H9 (cell line): Measurements from ENCODE around the gene SWAP70. TPM values are rescaled to one million over a fixed set of nuclear protein-coding genes. Genes with fewer than 3 reads are reported as not detected.

Source experiments
- DNase-seq: peaks from one replicate; pipeline ENCODE4 v3.0.0-alpha.2; 2017
- H2AFZ ChIP-seq: one replicate; pipeline ENCODE4 v1.6.1; 2013; ENCODE audit warnings: mild to moderate bottlenecking, low read length, control low read depth, moderate library complexity
- H2AK5ac ChIP-seq: 2 replicates; pipeline ENCODE4 v1.6.1; 2013; ENCODE audit warnings: low read length, control low read depth, mixed read lengths; ENCODE audit not compliant: insufficient read length
- H2BK120ac ChIP-seq: one replicate; pipeline ENCODE4 v1.6.1; 2013; ENCODE audit warnings: low read depth, mild to moderate bottlenecking, low read length, control low read depth, inconsistent platforms; ENCODE audit not compliant: poor library complexity, severe bottlenecking
- H2BK12ac ChIP-seq: 2 replicates; pipeline ENCODE4 v1.6.1; 2013; ENCODE audit warnings: low read length, control low read depth, mixed read lengths, low read depth; ENCODE audit not compliant: insufficient read length
- H2BK15ac ChIP-seq: 2 replicates; pipeline ENCODE4 v1.6.1; 2013; ENCODE audit warnings: low read depth, low read length, control low read depth
- H2BK20ac ChIP-seq: one replicate; pipeline ENCODE4 v1.6.1; 2013; ENCODE audit warnings: low read depth, mild to moderate bottlenecking, low read length, control low read depth, inconsistent platforms; ENCODE audit not compliant: poor library complexity, severe bottlenecking
- H2BK5ac ChIP-seq: 2 replicates; pipeline ENCODE4 v1.6.1; 2013; ENCODE audit warnings: low read length, control low read depth, mixed read lengths; ENCODE audit not compliant: insufficient read length
- H3K14ac ChIP-seq: 2 replicates; pipeline ENCODE4 v1.6.1; 2013; ENCODE audit warnings: low read length, control low read depth; ENCODE audit not compliant: insufficient read depth
- H3K18ac ChIP-seq: 2 replicates; pipeline ENCODE4 v1.6.1; 2013; ENCODE audit warnings: low read depth, mild to moderate bottlenecking, mixed read lengths, low read length, control low read depth; ENCODE audit not compliant: insufficient read length
- H3K23ac ChIP-seq: 2 replicates; pipeline ENCODE4 v1.6.1; 2013; ENCODE audit warnings: low read length, control low read depth, mixed read lengths, low read depth; ENCODE audit not compliant: insufficient read length
- H3K23me2 ChIP-seq: 2 replicates; pipeline ENCODE4 v1.6.1; 2013; ENCODE audit warnings: low read depth, mild to moderate bottlenecking, mixed read lengths, low read length, control low read depth; ENCODE audit not compliant: insufficient read length, poor library complexity, severe bottlenecking
- H3K27ac ChIP-seq: 2 replicates; pipeline ENCODE4 v1.5.1; 2013; ENCODE audit warnings: low read length, control low read depth, mixed read lengths, low read depth; ENCODE audit not compliant: insufficient read length
- H3K27me3 ChIP-seq: 2 replicates; pipeline ENCODE4 v1.6.1; 2013; ENCODE audit warnings: low read length, control low read depth, inconsistent platforms; ENCODE audit not compliant: insufficient read depth
- H3K4ac ChIP-seq: 2 replicates; pipeline ENCODE4 v1.6.1; 2013; ENCODE audit warnings: low read depth, mild to moderate bottlenecking, control low read depth, inconsistent platforms, low read length, moderate library complexity
- H3K4me1 ChIP-seq: 2 replicates; pipeline ENCODE4 v1.6.1; 2013; ENCODE audit warnings: low read length, control low read depth, inconsistent platforms; ENCODE audit not compliant: insufficient read depth
- H3K4me2 ChIP-seq: 2 replicates; pipeline ENCODE4 v1.6.1; 2013; ENCODE audit warnings: low read length, control low read depth, mixed read lengths; ENCODE audit not compliant: insufficient read length, insufficient read depth
- H3K56ac ChIP-seq: 2 replicates; pipeline ENCODE4 v1.6.1; 2013; ENCODE audit warnings: low read depth, mild to moderate bottlenecking, mixed read lengths, low read length, control low read depth; ENCODE audit not compliant: insufficient read length
- H3K79me1 ChIP-seq: 2 replicates; pipeline ENCODE4 v1.6.1; 2013; ENCODE audit warnings: low read depth, mild to moderate bottlenecking, moderate library complexity, low read length, control low read depth, inconsistent platforms; ENCODE audit not compliant: insufficient read depth, poor library complexity, severe bottlenecking
- H3K79me2 ChIP-seq: 2 replicates; pipeline ENCODE4 v1.6.1; 2013; ENCODE audit warnings: low read length, control low read depth, inconsistent platforms; ENCODE audit not compliant: insufficient read depth
- H3K9ac ChIP-seq: 2 replicates; pipeline ENCODE4 v1.6.1; 2013; ENCODE audit warnings: low read length, control low read depth, mixed read lengths; ENCODE audit not compliant: insufficient read length; ENCODE audit errors: extremely low read depth
- H3K9me3 ChIP-seq: one replicate; pipeline ENCODE4 v1.6.1; 2013; ENCODE audit warnings: low read depth, low read length, inconsistent platforms; ENCODE audit not compliant: control insufficient read depth
- H3T11ph ChIP-seq: one replicate; pipeline ENCODE4 v1.6.1; 2013; ENCODE audit warnings: mild to moderate bottlenecking, low read length, control low read depth, inconsistent platforms
- H4K20me1 ChIP-seq: one replicate; pipeline ENCODE4 v1.6.1; 2013; ENCODE audit not compliant: control insufficient read depth, insufficient read length, insufficient read depth
- H4K5ac ChIP-seq: 2 replicates; pipeline ENCODE4 v1.6.1; 2013; ENCODE audit warnings: low read depth, mild to moderate bottlenecking, mixed read lengths, low read length, control low read depth; ENCODE audit not compliant: insufficient read length
- H4K8ac ChIP-seq: replicated peaks from 2 replicates; pipeline ENCODE4 v1.6.1; 2013; ENCODE audit warnings: low read length, control low read depth, mixed read lengths, low read depth; ENCODE audit not compliant: insufficient read length
- H4K91ac ChIP-seq: 2 replicates; pipeline ENCODE4 v1.6.1; 2013; ENCODE audit warnings: low read depth, mild to moderate bottlenecking, moderate library complexity, mixed read lengths, low read length, control low read depth; ENCODE audit not compliant: insufficient read length
- H3K27ac Mint-ChIP-seq, 3 experiments: 2 replicates in 2 of 3; 3 replicates in 1 of 3; pipeline ENCODE4 v1.8.0; 2020 to 2021; ENCODE audit warnings: mixed read lengths in 3 of 3, mild to moderate bottlenecking in 1 of 3, moderate library complexity in 1 of 3
- H3K27me3 Mint-ChIP-seq: 2 replicates; pipeline ENCODE4 v1.8.0; 2021; ENCODE audit warnings: low read depth, mild to moderate bottlenecking, moderate library complexity, mixed read lengths
- H3K36me3 Mint-ChIP-seq, 3 experiments: 2 replicates in 2 of 3; 3 replicates in 1 of 3; pipeline ENCODE4 v1.8.0; 2020 to 2021; ENCODE audit warnings: low read depth in 3 of 3, mixed read lengths in 3 of 3; ENCODE audit not compliant: insufficient read depth in 1 of 3
- H3K4me1 Mint-ChIP-seq, 2 experiments: 2 replicates each; pipeline ENCODE4 v1.8.0; 2020; ENCODE audit warnings: mixed read lengths in 2 of 2
- H3K4me3 Mint-ChIP-seq, 2 experiments: 2 replicates in 1 of 2; 3 replicates in 1 of 2; pipeline ENCODE4 v1.8.0; 2020 to 2021; ENCODE audit warnings: mild to moderate bottlenecking in 2 of 2, mixed read lengths in 2 of 2, moderate library complexity in 1 of 2
- H3K9me3 Mint-ChIP-seq, 2 experiments: 2 replicates in 1 of 2; 3 replicates in 1 of 2; pipeline ENCODE4 v1.8.0; 2020; ENCODE audit warnings: mild to moderate bottlenecking in 2 of 2, mixed read lengths in 2 of 2, moderate library complexity in 1 of 2
- WGBS: extraction: QIAGEN DNeasy Blood & Tissue Kit; methylation state at CpG from one replicate; pipeline ENCODE4 v1.1.7; 2013; ENCODE audit warnings: missing lambda C conversion rate, low lambda C conversion rate, mixed read lengths; ENCODE audit not compliant: insufficient read length; ENCODE audit errors: extremely low coverage; 5-methylcytosine and 5-hydroxymethylcytosine counted together
- total RNA-seq: library from RNA; stranded (reverse); gene quantifications from 2 replicates; pipeline ENCODE4 v1.2.1, GENCODE V29; 2021
- TF ChIP-seq, protein P1 (sequence below): fragments of 200-600 bp; sonication (generic); conservative IDR thresholded peaks from 3 replicates; pipeline ENCODE4 v1.8.0; 2021; ENCODE audit warnings: antibody characterized with exemption, mild to moderate bottlenecking

The SWAP70 gene
- total RNA-seq, 1 experiment from 2014 or later: 34.4 TPM

DNA sequence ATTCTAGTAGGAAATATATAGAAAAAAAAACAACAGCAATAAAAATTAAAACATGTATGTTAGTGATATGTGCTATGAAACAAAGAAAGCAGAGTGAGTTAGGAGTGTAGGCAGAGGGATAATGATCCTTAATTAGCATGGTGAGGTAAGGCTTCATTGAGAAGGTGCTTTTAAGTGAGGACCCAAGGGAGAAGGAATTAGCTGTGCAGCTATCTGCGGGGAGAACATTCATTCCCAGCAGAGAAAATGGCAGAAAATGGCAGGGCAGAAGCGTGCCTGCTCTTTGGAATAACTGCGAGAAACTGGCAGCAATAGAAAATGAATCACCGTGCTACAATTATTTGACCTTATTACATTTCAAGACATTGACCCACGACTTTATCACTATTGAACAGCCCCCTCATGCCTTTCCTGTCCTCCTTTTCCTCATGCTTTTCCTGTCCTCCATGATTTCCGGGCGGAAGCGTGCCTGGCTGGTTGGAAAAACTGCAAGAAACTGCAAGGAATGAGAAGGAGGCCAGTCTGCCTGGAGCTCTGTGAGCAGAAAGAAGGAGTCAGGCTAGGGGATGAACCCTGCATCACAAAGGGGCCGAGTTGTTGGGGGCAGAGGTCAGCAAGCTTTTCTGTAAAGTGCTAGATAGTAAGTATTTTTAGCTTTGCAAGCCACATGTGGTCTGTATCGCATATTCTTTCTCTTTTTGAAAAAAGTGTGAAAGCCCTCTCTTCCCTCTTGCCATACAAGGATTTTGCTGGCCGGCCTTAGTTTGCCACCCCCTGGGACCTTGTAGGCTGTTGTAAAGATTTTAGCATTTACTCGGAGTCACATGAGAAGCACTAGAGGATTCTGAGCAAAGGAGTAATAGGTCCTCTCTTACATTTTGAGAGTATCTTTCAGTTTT lies 37.1 kb upstream of the SWAP70 start:
- peaks cover 0 to 6% of the 10 kb centered on the region in 2 experiments; a peak in 4 of 5 replicates for H3K9me3 Mint-ChIP-seq
- TF ChIP-seq, protein P1, sequence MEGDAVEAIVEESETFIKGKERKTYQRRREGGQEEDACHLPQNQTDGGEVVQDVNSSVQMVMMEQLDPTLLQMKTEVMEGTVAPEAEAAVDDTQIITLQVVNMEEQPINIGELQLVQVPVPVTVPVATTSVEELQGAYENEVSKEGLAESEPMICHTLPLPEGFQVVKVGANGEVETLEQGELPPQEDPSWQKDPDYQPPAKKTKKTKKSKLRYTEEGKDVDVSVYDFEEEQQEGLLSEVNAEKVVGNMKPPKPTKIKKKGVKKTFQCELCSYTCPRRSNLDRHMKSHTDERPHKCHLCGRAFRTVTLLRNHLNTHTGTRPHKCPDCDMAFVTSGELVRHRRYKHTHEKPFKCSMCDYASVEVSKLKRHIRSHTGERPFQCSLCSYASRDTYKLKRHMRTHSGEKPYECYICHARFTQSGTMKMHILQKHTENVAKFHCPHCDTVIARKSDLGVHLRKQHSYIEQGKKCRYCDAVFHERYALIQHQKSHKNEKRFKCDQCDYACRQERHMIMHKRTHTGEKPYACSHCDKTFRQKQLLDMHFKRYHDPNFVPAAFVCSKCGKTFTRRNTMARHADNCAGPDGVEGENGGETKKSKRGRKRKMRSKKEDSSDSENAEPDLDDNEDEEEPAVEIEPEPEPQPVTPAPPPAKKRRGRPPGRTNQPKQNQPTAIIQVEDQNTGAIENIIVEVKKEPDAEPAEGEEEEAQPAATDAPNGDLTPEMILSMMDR: no peak
- Histone ChIP-seq H4K8ac (no peak overlapping the region), H4K91ac (no peak overlapping the region), H3K27ac (peak overlapping the region; percentile 78), H3K23ac (no peak overlapping the region), H3K14ac (no peak overlapping the region), H3K18ac (peak overlapping the region; percentile 25), H2BK120ac (peak overlapping the region; percentile 81), H3K27me3 (no peaks in the 10 kb centered on the region), H3K9me3 (no peaks in the 10 kb centered on the region), H3K79me2 (no peaks in the 10 kb centered on the region), H3T11ph (no peak overlapping the region), H2BK15ac (no peak overlapping the region), H2AFZ (no peak overlapping the region), H3K79me1 (no peaks in the 10 kb centered on the region), H3K4me1 (peaks cover 9% of the 10 kb centered on the region; the same call in 1 of the 2 replicates), H3K4ac (no peak overlapping the region; the same call in 1 of the 2 replicates), H2BK12ac (no peak overlapping the region), H3K23me2 (no peaks in the 10 kb centered on the region), H4K20me1 (no peaks in the 10 kb centered on the region), H2AK5ac (no peak overlapping the region), H4K5ac (no peak overlapping the region), H2BK20ac (peak overlapping the region; percentile 13), H3K56ac (no peak overlapping the region), H3K4me2 (peak overlapping the region; percentile 7), H2BK5ac (no peak overlapping the region), H3K9ac (no peak overlapping the region)
- H3K4me3 Mint-ChIP-seq: peak overlapping the region; percentile 35 to 48
- no peaks in the 10 kb centered on the region; the same call in 1 of the 2 replicates for H3K27me3 Mint-ChIP-seq
- peaks cover 0 to 6% (median 6%) of the 10 kb centered on the region in 3 experiments; a peak in 5 of 7 replicates for H3K36me3 Mint-ChIP-seq
- peak; percentile 80 for DNase-seq
- H3K4me1 Mint-ChIP-seq: peaks cover 44 to 46% of the 10 kb centered on the region in 2 experiments
- WGBS: no CpG with 5 or more reads among the region's 12 CpGs
- peak overlapping the region; percentile 97 to 98 (median 98) for H3K27ac Mint-ChIP-seq
